ENCODE results near the gene CPXM2. TPM values are rescaled to one million over a fixed set of nuclear protein-coding genes. Genes with fewer than 3 reads are reported as not detected.

The CPXM2 gene
- total RNA-seq, 2 experiments from 2014 or later = not detected

DNA sequence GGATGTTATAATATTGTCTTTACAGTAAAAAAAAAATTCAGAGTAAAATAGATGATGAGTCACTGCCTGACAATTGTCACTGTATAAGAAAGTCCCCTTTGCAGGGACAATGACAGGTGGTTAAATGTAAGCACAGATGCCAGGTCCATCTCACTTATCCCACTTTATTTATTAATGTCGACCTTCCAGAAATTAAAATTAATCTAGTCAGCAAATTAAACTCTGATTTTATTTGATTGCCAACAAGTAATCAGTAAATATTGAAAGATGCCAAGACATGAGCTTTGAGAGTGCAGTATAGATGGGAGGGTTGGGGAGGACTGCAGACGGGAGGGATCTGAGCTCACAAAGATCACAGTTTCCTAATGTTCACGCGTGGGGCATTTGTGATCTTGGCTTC, 50.9 kb downstream of the CPXM2 start:
- Histone ChIP-seq H3K4me1 (ENCODE audit: insufficient read depth, low read length) (no peaks in the 10 kb centered on the region), H3K4me3 (ENCODE audit: low read length) (no peak overlapping the region), H3K27me3 (ENCODE audit: control insufficient read depth in 1 of 2, insufficient read depth in 2 of 2, low read length in 2 of 2) (no peaks in the 10 kb centered on the region), H3K27ac (ENCODE audit: low read depth in 1 of 2, low read length in 2 of 2) (no peak overlapping the region), H3K36me3 (ENCODE audit: insufficient read depth, low read length) (no peaks in the 10 kb centered on the region), H3K9me3 (ENCODE audit: control insufficient read depth in 1 of 2, insufficient read depth in 1 of 2, low read length in 2 of 2) (peaks cover 0 to 2% of the 10 kb centered on the region in 2 experiments)
- Mint-ChIP-seq H3K4me3 (no peak overlapping the region), H3K4me1 (ENCODE audit: low read depth) (no peaks in the 10 kb centered on the region), H3K9me3 (peaks cover 3% of the 10 kb centered on the region), H3K36me3 (ENCODE audit: low read depth) (no peaks in the 10 kb centered on the region), H3K27ac (no peak overlapping the region), H3K27me3 (peaks cover 22% of the 10 kb centered on the region)
- ATAC-seq (ENCODE audit: poor library complexity) (no peak), DNase-seq (no peak)
- ChIA-PET POLR2A (no interaction called here), CTCF (no interaction called here)
- intact Hi-C loops (cut with DNase I, micrococcal nuclease) = no loop called here
- no peak for TF ChIP-seq CTCF (IDR thresholded peaks at IDR 0.05)

- H3K4me1 Mint-ChIP-seq (ENCODE audit: low read depth) = no peaks in the 10 kb centered on the region
- intact Hi-C loops (cut with DNase I, micrococcal nuclease) = no loop called here
- H3K4me3 Mint-ChIP-seq = no peak overlapping the region
- ATAC-seq (ENCODE audit: poor library complexity) = no peak
- H3K27ac ChIP-seq (ENCODE audit: low read depth in 1 of 2, low read length in 2 of 2) = no peak overlapping the region
- no peaks in the 10 kb centered on the region for H3K27me3 ChIP-seq (ENCODE audit: control insufficient read depth in 1 of 2, insufficient read depth in 2 of 2, low read length in 2 of 2)
- DNase-seq = no peak
- H3K27ac Mint-ChIP-seq = no peak overlapping the region
- H3K9me3 Mint-ChIP-seq = no peaks in the 10 kb centered on the region
- H3K36me3 Mint-ChIP-seq (ENCODE audit: low read depth) = no peaks in the 10 kb centered on the region
- ChIA-PET CTCF (no interaction called here), POLR2A (no interaction called here)
- no peaks in the 10 kb centered on the region for H3K36me3 ChIP-seq (ENCODE audit: insufficient read depth, low read length)
- no peak overlapping the region for H3K4me3 ChIP-seq (ENCODE audit: low read length)
- no peaks in the 10 kb centered on the region for H3K4me1 ChIP-seq (ENCODE audit: insufficient read depth, low read length)
- peaks cover 23% of the 10 kb centered on the region for H3K27me3 Mint-ChIP-seq
- peaks cover 0 to 5% of the 10 kb centered on the region in 2 experiments for H3K9me3 ChIP-seq (ENCODE audit: control insufficient read depth in 1 of 2, insufficient read depth in 1 of 2, low read length in 2 of 2)
- TF ChIP-seq CTCF (IDR thresholded peaks at IDR 0.05) = no peak
Observed at GRCh38 chr10:123838596-123839310, 52.9 kb downstream of the CPXM2 start.

- H3K4me3 Mint-ChIP-seq = no peak overlapping the region
- intact Hi-C loops (cut with DNase I, micrococcal nuclease) = no loop called here
- Histone ChIP-seq H3K4me3 (ENCODE audit: low read length) (no peak overlapping the region), H3K27ac (ENCODE audit: low read depth in 1 of 2, low read length in 2 of 2) (no peak overlapping the region), H3K27me3 (ENCODE audit: control insufficient read depth in 1 of 2, insufficient read depth in 2 of 2, low read length in 2 of 2) (no peaks in the 10 kb centered on the region), H3K36me3 (ENCODE audit: insufficient read depth, low read length) (no peaks in the 10 kb centered on the region), H3K4me1 (ENCODE audit: insufficient read depth, low read length) (no peaks in the 10 kb centered on the region), H3K9me3 (ENCODE audit: control insufficient read depth in 1 of 2, insufficient read depth in 1 of 2, low read length in 2 of 2) (peaks cover 0 to 8% of the 10 kb centered on the region in 2 experiments)
- H3K27ac Mint-ChIP-seq = no peak overlapping the region
- CTCF ChIA-PET = no interaction called here
- TF ChIP-seq CTCF (IDR thresholded peaks at IDR 0.05) = no peak
- H3K9me3 Mint-ChIP-seq = no peaks in the 10 kb centered on the region
- POLR2A ChIA-PET = no interaction called here
- DNase-seq = no peak
- no peaks in the 10 kb centered on the region for H3K4me1 Mint-ChIP-seq (ENCODE audit: low read depth)
- peaks cover 27% of the 10 kb centered on the region for H3K27me3 Mint-ChIP-seq
- no peak for ATAC-seq (ENCODE audit: poor library complexity)
- no peaks in the 10 kb centered on the region for H3K36me3 Mint-ChIP-seq (ENCODE audit: low read depth)
Observed at GRCh38 chr10:123837756-123838155, 53.9 kb downstream of the CPXM2 start.

Data from CD4-positive, alpha-beta T cell (primary cell).